GM19023 (cell line): ENCODE results near the gene TMEM132A.

Source experiments
- ATAC-seq: cut with Tn5 transposase; IDR thresholded peaks from one replicate; pipeline ENCODE4 v1.9.1; 2021; ENCODE audit warnings: mild to moderate bottlenecking, moderate library complexity; ENCODE audit not compliant: unreplicated experiment

TMEM132A gene

DNA sequence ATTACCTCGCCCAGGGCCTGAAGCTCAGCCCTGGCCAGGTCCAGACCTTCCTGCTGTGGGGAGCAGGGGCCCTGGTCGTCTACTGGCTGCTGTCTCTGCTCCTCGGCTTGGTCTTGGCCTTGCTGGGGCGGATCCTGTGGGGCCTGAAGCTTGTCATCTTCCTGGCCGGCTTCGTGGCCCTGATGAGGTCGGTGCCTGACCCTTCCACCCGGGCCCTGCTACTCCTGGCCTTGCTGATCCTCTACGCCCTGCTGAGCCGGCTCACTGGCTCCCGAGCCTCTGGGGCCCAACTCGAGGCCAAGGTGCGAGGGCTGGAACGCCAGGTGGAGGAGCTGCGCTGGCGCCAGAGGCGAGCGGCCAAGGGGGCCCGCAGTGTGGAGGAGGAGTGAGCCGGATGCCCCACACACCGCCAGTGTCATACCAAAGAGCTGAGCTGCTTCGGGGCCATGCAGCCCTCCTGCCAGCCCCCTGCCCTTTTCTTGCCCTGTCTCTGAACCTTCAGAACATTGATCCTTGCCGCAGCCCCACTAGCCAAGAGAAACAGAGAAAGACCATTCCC lies 2.4 kb upstream of the TMEM132A start:
- ATAC-seq: no peak

DNA sequence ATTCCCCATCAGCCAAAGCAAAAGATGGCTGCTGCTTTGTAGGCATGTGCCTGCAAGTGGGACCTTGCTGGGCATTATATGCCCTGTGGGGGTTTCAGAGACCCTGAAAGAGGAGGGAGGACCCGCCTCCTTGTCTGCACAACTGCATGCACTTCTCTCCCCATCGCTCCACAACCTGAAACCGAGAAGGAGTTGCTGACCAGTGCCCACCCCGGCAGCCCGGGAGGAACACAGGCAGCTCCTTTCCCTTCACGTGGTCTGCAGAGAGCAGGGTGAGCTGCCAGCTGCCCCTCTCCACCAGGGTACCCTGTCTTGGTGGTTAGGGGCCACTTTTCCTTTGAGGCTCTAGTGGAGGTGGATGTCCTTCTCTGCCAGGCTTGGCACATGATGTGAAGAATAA lies 1.4 kb upstream of the TMEM132A start:
- ATAC-seq: no peak

DNA sequence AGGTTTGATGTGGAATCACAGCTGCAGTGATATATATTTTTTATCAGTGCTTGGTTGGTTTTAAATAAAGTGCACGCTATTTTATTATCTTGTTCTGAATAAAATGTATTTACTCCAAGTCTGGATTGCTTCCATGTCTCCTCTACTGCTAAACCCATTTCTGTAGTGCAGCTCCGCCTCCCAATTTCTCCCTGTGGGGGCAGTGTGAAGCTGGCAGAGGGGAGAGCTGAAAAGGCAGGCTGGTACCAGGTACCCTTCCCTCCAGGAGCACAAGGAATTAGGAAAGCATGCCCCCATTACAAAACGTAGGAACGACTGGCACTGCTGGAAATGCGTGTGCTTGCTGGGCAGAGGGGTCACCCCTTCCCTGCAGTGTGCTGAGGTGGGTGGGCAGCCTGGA lies 934 bp upstream of the TMEM132A start:
- ATAC-seq: no peak

DNA sequence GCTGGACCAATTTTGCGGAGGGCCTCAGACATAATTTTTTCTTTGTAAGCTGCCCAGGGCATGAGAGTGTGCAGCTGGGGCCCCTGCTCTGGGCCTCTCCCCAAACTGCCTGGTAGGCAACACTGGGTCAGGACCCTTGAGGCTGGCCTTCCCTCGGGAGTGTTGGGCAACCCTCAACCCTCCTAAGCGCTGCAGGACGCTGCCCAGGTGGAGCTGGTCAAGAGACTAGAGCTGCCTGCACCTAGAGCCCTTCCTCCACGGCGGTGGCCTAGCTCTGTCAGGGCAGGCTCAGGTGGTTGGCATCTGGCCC lies 505 bp upstream of the TMEM132A start:
- no peak for ATAC-seq

DNA sequence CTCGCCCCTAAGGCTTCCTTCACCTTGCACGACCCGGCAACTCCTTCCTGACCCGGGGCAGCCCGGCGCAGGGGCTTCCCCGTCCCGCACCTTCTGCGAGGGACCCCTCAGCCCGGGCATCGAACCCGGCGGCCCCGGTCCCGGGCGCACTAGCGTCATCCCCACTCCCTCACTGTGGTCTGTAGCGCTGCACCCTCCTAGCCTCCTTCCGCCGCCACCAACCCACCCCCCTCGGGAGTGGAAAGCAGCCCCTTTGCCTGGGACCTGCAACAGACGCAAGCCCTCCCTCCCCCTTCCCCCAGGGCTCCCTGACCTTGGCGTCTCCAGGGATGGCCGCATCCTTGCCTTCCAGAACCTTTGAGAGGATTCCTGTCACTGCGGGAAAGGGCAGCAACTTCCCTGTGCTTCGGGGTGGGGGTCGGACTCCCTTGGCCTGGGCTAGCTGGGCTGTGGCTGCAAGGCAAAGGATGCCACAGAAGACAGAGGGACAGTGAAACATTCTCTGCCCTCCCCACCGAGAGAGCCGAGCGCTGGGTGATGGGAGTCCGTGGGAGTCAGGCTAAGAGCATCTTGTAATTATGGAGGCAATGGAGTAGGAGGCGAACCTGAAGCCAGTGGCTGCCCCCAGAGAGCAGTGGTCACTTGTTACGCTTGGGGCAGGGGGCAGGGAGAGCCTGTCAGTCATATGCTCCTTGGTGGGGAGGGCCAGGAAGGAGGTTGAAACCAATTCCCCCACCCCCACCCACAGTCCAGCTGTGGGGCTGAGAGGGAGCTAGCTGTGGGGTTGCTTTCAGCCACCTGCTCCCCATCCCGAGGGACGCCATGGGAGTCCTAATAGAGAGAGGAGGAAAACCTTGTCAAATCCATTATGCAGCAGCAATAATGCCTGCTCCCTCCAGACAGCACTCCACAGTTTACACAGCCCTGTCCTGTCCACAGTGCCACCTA lies 920 bp downstream of the TMEM132A start:
- ATAC-seq: no peak

DNA sequence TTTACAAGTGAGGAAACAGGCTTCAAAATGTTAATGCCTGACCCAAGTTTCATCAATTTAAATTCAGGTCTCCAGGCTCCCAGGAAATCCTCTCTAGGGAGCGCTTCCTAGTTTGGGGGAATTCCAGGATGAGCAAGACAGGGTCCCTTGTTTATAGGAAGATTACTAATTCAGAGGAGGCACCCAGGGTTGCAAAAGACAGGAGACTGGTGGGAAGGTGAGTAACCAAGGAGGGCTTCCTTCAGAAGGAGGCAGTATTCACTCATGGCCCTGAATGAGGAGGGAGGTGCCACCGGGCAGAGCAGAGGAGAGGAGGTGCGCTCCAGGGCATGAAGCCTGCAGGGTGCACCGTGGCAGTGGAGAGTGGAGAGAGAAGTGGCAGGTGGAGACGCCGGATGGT lies 1.6 kb downstream of the TMEM132A start:
- ATAC-seq: no peak

DNA sequence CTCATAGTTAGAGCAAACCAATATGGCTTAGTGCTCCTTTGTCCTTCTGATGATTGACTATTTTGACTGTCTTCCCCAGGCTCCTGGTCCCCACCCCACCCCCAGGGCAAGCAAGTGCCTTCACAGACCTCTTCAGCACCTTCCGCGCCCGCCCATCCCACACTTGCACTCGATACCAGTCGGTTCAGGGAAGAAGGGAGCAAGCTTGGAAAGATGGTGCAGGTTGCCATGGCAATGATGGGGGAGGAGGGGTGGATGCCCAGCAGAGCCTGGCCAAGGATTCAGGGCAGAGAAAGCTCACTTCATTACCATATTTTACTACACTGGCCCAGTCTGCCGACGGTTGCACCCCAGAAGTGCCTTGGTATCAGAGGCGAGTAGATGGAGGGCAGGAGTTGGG lies 2.2 kb downstream of the TMEM132A start:
- ATAC-seq: no peak

DNA sequence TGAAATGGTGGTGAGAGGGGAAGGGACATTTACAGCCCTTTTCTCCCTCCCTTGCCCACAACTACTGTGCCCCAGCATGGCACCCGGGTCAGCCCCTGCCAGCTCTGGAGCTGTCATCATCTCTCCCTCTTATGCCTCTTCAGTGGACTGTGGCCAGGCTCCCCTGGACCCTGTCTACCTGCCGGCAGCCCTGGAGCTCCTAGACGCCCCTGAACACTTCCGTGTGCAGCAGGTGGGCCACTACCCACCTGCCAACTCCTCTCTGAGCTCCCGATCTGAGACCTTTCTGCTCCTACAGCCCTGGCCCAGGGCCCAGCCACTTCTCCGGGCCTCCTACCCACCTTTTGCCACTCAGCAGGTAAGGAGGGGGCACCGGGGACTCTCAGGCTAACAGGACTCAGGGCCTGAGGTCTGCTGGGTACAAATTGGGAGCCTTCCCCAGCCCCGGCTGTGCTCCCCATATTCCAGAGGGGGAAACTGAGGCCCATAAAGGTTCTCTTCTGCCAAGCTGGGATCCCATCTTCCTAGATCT lies 2.9 kb downstream of the TMEM132A start:
- ATAC-seq: no peak

DNA sequence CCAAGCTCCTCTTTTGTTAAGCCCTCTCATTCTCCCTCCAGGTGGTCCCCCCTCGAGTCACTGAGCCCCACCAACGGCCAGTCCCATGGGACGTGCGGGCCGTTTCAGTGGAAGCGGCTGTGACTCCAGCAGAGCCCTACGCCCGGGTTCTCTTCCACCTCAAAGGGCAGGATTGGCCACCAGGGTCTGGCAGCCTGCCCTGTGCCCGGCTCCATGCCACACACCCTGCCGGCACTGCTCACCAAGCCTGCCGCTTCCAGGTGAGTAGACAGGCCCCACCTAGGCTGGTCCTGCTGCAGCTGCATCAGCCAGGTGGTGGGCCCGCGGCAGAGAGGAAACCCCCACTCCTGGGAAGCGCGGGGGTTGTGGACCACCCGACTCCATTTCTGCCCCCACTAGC lies 3.3 kb downstream of the TMEM132A start:
- ATAC-seq: no peak

DNA sequence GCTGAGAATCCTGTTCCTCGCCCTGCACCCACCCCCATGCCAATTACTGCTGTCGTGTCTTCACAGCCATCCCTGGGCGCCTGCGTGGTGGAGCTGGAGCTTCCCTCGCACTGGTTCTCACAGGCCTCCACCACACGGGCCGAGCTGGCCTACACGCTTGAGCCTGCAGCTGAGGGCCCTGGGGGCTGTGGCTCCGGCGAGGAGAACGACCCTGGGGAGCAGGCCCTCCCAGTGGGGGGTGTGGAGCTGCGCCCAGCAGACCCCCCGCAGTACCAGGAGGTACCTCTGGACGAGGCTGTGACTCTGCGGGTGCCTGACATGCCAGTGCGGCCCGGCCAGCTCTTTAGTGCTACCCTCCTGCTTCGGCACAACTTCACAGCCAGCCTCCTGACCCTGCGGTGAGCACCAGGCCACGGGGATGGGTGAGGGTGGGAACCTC lies 4.3 kb downstream of the TMEM132A start:
- ATAC-seq: no peak

DNA sequence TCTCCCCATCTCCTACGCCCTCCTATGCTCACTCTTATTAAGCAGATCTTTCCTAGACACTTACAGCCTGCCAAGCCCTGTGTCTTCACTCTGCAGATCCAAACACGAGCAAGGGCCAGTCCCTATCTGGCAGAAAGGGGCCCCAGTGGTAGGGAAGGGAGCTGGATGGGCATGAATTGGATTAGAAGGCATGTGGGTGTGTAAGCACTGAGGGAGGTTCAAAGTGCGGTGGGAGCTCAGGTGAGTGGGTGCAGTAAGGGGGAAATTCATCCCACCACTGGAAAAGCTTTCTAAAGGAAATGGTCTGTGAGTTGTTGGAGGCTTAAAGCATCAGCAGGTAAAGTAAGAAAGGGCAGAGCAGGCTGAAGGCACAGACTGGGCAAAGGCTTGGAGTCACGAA lies 5.5 kb downstream of the TMEM132A start:
- no peak for ATAC-seq

DNA sequence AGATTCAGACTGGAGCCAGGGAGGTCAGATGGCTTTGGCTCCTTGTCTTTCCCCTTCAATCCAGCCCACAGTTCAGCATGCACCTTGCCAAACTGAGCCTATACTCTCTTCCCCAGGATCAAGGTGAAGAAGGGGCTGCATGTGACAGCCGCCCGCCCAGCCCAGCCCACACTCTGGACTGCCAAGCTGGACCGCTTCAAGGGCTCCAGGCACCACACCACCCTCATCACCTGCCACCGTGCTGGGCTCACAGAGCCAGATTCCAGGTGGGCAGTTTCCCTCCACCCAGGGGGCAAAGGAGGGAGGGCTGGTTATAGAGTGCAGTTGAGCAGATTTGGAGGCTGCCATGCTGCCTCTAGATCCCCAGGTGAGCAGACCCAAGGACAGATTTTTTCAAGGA lies 6.1 kb downstream of the TMEM132A start:
- no peak for ATAC-seq

DNA sequence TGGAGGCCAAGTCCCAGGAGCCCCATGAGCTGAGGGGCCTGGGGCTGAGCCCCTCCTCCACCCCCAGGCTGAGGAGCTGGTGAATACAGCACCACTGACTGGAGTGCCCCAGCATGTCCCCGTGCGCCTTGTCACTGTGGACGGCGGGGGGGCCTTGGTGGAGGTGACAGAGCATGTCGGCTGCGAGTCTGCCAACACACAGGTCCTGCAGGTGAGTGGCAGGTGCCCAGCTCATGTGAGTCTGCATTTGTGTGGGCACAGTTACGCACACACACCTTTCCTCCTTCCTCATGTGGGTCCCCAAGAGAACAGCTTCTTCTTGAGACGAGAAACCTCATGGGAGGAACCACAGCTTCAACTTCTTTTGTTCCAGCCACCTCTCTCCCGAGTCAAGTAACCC lies 7.7 kb downstream of the TMEM132A start:
- no peak for ATAC-seq

DNA sequence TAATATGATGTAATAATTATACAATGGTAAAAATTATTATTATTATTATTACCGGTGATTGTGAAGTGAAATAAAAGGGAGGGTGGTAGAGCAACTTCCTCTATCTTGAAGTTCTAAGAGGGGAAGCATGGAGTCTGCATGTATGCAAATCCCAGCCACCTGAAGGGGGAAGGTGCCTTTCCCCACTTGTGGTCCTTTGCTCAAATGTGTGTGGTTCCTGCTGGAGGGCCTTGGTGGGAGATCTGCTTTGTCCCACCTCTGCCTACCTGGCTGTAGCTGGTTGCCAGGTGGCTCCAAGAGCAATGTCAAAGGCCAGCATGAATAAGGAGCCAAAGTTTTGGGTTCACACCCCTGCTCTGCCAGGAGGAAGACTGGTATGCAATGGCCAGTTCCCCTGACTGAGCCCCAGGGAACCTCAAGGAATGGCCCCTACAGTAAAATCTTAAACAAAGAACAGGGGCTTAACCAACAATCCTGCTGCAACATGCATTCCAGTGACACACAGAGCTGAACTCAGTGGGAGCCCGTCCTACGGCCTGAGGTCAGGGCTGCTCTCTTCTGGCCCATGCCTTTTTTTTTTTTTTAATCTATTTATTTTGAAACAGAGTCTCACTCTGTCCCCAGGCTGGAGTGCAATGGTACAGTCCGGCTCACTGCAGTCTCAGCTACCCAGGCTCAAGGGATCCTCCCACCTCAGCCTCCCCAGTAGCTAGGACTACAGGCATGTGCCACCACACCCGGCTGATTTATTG lies 8.5 kb downstream of the TMEM132A start:
- ATAC-seq: no peak

DNA sequence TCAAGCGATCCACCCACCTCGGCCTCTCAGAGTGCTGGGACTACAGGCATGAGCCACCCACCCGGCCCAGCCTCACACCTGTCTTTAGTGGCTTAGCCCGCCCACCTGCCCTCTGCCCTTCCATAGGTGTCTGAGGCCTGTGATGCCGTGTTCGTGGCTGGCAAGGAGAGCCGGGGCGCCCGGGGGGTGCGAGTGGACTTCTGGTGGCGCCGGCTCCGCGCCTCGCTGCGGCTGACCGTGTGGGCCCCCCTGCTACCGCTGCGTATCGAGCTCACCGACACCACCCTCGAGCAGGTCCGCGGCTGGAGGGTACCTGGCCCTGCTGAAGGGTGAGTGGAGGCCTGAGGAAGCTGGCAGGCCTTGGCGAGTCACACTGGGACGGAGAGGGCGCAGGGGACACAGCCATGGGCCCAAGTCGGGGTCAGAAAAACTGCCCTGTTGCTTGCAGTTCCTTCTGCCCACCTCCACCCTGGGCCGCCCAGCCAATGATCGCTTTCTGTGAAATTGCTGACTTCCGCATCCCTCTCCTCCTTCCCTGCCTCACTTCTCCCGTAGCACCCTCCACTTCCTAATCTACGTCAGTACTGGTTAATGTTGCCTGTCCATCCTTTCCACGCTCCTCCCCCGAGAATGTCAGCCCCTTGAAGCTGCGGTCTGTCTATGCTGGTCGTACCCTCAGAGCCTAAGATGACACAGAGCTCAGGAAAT lies 9.3 kb downstream of the TMEM132A start:
- ATAC-seq: no peak

DNA sequence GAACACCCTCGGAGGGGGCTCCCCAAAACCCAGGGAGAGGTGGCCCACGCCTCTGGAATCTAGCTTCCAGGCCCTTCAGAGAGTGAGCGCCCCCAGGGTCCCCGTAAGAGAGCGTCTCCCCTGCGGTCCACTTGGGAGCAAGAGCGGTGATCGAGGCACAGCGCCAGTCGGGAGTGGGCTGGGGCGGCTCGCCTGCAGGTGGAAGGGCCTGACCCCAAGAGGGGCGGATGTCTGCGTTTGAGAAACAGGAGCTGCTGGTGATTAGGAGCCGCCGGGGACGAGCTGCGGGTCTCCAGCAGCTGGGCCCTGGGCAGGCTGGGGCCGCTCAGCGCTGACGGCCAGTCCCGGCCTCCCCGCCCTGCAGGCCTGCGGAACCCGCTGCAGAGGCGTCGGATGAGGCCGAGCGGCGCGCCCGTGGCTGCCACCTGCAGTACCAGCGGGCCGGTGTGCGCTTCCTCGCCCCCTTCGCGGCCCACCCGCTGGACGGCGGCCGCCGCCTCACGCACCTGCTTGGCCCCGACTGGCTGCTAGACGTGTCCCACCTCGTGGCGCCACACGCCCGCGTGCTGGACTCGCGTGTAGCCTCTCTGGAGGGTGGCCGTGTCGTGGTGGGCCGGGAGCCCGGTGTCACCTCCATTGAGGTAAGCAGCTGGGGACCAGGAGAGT lies 10.0 kb downstream of the TMEM132A start:
- no peak for ATAC-seq

DNA sequence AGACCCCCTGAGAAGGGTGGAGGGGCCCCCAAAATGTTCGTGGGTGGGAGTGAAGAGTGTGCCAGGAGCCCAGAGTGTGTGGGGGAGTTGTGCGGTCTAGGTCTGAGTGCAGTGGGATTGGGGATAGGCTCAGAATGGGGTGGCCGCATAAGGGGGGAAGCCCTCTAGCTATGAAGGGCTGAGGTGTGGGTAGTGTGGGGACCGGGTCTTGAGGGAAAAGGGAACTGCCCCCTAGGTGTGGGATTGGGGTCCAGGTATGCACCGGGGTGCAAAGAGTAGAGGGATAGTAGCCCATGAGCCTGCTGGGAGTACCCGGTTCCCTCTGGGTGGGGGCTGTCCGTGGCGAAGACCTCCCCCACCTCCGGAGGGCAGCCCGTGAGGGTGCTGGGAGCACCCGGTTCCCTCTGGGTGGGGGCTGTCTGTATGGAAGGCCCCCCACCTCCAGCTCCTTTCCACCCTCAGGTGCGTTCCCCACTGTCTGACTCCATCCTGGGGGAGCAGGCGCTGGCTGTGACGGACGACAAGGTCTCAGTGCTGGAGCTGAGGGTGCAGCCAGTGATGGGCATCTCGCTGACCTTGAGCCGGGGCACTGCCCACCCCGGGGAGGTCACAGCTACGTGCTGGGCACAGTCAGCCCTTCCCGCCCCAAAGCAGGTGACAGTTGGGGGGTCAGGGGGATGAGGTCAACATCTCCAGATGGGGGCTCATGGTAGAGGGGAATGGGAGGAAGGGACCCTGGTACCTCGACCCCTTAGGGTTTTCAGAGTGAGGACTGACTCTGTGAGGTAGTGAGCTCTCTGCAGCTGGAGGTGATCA lies 10.7 kb downstream of the TMEM132A start:
- no peak for ATAC-seq

DNA sequence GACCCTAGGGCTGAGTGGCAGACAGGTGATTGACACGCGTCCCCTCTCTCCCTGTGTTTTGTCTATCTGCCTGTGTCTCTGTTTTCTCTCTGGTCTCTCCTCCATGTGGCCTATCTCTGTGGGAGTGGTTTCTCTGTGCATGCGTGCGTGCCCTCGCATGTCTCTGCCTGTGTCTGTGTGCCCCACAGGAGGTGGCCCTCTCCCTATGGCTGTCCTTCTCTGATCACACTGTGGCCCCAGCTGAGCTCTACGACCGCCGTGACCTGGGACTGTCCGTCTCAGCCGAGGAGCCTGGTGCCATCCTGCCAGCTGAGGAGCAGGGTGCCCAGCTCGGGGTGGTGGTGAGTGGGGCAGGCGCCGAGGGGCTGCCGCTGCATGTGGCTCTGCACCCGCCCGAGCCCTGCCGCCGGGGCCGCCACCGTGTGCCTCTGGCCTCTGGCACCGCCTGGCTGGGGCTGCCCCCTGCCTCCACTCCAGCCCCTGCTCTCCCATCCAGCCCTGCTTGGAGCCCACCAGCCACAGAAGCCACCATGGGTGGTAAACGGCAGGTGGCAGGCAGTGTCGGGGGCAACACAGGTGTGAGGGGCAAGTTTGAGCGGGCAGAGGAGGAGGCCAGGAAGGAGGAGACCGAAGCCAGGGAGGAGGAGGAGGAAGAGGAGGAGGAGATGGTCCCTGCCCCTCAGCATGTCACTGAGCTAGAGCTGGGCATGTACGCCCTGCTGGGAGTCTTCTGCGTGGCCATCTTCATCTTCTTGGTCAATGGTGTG lies 11.6 kb downstream of the TMEM132A start:
- ATAC-seq: no peak
